Kidney capillary endothelial cell (primary cell): ENCODE measurements around the gene FAM131C.

Experiments used
- DNase-seq: peaks from one replicate; pipeline ENCODE4 v3.0.0-alpha.2; 2018; ENCODE audit warnings: low spot score

FAM131C gene

GRCh38 chr1:16015960-16016901 is 57.2 kb downstream of the FAM131C start:
- no peak for DNase-seq

GRCh38 chr1:16015491-16015890 is 58.0 kb downstream of the FAM131C start:
- DNase-seq, result no peak

DNA sequence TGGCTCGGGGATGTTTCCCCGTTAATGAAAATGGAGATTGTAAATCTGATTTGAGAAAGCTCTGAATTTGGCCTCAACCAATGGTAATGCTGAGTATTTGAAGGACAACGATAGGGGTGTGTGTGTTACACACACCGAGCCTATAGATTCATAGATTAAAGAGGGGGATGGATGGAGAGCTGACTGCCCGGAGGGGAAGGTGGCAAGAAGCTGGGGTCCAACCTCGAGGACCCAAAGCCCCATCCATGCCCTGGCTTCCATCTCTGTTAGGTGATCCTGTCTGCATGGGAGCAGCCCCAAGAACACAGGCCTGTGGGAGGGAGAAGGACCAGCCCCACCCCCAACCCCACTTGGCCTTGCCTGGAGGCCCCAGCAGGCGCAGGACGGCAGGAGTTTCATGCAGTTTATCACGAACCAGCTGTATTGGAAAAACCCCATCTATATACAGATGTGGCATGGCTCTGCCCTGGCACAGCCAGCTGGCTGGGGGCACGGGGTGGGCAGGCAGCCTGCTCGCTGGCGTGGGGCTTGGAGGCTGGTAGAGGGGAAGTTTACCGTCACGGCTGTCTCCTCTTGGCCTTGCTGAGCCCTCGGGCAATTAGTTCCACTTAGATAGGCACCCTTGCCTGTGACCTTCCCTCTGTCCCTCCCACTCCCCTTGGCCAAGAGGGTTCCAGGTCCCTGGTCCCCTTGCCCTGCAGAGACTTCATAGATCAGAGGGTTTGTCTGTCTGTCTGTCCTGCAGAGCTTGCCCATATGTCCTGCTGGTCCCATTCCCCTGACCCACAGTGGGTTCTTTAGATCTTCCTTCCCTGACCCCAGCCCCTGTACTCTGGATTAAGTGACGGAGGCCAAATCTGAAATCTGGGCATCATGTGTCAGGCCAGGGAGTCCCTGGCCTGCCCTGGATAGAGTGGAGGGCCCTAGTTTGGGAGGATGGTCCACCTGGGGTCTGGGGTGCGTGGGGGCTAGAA is 58.7 kb downstream of the FAM131C start:
- DNase-seq, result no peak

- no peak for DNase-seq
These were observed 59.6 kb downstream of the FAM131C start for GRCh38 chr1:16013908-16014258.

DNA sequence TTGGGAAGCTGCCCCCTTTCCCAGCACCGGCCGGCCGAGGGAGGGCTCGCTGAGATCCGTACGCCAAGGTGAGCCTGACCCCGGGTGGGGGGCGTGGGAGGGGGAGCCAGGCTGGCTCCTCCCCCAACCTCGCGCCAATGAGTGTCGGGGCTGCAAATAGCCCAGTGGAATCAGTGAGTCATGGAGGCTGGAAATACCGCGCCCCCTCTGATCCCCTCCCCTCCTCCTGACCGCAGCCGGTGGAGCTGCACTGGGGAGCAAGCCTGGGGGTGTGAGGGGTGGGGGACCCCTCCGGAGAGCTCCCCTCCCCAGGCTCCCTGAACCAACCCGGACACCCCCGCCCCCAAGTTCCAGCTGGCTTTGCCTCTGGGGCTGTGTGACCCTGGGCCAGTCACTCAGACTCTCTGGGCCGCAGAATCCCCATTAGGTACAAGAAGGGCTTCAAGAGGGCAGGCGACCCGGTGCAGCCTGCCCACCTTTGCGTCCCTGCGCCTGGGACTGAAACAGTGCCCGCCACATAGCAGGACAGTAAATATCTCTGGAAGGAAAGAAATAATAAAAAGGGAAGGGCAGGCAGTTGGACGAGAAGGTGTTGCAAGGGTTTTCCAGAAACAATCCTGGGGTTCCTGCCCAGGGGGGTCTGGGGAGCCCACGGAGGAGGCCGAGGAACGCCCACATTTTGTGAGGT is 60.1 kb downstream of the FAM131C start:
- DNase-seq, result peak; percentile 52

- peak; percentile 26 for DNase-seq
These were observed 60.7 kb downstream of the FAM131C start for GRCh38 chr1:16012590-16013219.

- DNase-seq, result no peak
These were observed 61.4 kb downstream of the FAM131C start for GRCh38 chr1:16011936-16012589.

- DNase-seq, result no peak
These were observed 62.6 kb downstream of the FAM131C start for GRCh38 chr1:16010837-16011236.

DNA sequence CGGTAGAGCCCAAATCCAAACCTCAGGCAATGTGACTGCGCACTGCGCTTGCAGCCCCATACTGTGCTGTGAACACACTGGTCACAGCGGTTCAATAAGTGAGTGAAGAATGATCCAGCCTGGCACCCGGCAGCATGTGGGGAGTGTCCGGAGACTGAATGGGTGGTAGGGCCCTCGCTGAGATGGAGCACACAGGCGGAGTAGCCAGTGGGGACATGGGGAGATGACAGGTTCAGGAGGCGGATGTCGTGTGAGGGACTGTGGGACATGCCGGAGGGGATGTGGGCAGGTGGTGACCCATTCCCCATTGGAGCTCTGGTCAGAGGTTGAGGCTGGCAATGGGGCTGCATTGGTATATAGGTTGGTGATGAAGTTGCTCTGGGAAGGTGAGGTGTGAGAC is 63.8 kb downstream of the FAM131C start:
- DNase-seq, result no peak

DNA sequence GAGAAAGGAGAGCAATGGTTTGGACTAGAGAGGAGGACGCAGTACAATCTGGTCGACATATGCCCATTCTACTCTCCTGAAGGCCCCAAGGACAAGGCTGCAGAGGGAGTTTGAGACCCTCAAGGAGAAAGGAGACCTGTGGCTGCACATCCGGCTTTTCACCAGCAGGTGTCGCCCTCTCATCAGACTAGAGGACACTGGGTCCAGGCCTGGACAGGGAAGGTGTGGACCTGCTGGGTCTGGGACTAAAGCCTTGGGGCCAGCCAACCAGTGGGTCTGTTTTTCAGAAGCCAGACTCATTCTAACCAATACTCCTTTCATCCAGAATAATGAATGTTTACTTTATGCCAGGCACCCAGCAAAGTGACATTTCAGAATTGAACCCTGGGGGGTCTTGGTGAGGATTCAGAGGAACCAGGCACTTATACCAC is 64.4 kb downstream of the FAM131C start:
- DNase-seq, result peak; percentile 75
